GM20000 (cell line): ENCODE data around the gene OR1N2.
"Not testable (repeated sequence)": the region's sequence is repeated elsewhere in the genome, so short reads cannot be mapped to it uniquely, and the experiment has no call there.

Source experiments
- DNase-seq: peaks from one replicate; pipeline ENCODE4 v3.0.0; 2012; ENCODE audit warnings: low spot score
- TF ChIP-seq, protein P1 (sequence below): IDR thresholded peaks from 2 replicates; pipeline ENCODE4 v1.5.1; 2012; ENCODE audit warnings: mild to moderate bottlenecking, control low read depth; ENCODE audit errors: extremely low read depth, missing control alignments

Gene OR1N2

DNA sequence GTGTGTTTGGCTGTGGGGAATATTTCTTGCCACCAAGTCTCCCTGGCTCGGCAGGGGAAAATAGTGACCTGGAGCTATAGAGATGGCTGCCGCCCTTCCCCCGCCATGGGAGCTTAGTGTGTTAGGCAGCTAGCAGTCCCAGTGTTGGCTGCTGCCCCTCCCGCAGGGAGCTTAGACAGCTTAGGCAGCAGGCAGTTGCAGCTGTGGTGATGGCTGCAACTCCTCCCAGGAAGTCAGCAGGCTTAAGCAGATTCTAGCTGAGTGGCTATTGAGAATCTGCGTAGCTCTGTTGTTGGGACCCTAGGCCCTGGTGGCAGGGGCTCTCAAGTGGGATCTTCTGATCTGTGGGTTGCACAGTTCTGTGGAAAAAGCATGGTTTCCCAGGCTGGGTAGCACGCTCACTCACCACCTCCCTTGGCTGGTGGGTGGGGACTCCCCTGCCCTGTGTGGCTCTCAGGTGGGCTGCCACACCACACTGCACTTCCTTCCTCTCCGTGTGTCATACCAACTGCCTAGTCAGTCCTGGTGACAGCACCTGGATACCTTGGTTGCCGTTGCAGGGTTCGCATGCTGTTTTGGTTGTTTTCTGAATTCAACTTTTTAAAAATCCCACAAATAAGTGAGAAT lies 9.3 kb downstream of the OR1N2 start:
- TF ChIP-seq, protein P1, sequence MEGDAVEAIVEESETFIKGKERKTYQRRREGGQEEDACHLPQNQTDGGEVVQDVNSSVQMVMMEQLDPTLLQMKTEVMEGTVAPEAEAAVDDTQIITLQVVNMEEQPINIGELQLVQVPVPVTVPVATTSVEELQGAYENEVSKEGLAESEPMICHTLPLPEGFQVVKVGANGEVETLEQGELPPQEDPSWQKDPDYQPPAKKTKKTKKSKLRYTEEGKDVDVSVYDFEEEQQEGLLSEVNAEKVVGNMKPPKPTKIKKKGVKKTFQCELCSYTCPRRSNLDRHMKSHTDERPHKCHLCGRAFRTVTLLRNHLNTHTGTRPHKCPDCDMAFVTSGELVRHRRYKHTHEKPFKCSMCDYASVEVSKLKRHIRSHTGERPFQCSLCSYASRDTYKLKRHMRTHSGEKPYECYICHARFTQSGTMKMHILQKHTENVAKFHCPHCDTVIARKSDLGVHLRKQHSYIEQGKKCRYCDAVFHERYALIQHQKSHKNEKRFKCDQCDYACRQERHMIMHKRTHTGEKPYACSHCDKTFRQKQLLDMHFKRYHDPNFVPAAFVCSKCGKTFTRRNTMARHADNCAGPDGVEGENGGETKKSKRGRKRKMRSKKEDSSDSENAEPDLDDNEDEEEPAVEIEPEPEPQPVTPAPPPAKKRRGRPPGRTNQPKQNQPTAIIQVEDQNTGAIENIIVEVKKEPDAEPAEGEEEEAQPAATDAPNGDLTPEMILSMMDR: no peak
- no peak for DNase-seq

DNA sequence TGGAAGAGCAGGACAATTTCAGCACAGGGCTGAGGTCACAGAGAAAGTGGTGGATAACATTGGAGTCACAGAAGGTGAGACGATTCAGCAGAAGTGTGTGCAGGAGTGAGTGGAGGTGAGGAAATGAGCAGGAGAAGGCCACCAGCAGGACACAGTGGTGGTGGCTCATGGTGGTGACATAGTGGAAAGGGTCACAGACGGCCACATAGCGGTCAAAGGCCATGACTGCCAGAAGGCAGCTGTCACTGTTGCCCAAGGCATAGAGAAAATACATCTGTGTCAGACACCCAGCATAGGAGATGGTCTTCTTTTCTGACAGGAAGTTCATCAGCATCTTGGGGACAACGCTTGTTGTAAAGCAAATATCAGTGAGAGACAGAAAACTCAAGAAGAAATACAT lies 15.0 kb downstream of the OR1N2 start:
- TF ChIP-seq, protein P1: no peak
- no peak for DNase-seq

DNA sequence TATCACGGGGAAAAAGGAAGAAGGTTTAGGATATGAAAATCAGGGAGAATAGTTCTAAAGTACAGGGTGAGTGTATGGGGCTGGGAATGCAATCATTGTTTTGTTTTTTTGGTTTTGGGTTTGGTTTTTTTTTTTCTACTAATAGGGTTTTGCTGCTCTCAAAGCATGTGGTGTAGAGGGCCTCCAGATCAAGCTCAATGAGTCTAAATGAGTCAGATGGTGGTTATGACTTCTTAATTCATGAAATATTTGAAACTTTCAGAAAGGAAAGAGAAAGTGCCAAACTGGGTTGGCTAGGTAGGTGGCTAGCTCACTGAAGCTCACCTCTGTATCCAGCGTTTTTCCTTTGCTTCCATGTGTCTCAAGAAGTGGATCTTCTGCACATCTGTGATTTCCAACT lies 19.5 kb downstream of the OR1N2 start:
- no peak for DNase-seq
- TF ChIP-seq, protein P1: no peak

DNA sequence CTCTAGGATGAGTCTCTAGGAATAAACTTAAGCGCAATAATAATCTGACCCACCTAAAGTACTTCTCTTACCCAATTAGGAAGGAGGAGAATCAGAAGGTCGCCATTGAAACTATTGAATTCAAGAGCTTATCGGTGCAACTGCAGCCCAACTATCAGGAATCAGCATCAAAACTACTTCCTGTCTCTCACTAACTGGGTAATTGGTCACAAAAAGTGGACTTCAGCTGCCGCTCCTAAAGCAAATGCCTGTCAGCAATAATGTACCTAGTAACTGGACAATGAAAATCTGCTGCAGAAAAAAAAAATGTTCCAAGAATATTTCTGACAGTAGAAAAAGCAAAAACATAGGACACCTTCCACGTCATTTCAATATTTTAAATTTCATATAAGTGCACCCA lies 27.0 kb downstream of the OR1N2 start:
- TF ChIP-seq, protein P1: no peak

DNA sequence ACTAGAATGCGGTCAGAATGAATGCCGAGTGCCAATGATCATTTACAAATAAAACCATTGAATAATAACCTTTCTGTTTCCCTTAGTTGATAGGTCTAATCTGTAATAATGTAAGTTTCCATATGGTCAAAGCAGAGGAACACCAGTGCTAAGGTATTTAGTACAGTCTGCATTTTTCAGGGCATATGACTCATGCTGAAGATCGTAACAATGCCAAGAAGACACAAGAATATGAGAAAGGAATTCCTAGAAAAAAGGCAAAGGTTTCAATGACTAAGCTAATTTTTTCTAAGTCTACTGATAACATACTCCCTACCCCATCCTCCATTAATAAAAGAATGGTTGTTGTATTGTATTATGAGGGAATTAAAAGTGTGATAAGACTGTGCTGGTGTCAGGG lies 27.4 kb downstream of the OR1N2 start:
- TF ChIP-seq, protein P1: no peak
- DNase-seq: no peak

More for the DNA sequence above, 27.0 kb downstream of the OR1N2 start:
- no peak for DNase-seq

DNA sequence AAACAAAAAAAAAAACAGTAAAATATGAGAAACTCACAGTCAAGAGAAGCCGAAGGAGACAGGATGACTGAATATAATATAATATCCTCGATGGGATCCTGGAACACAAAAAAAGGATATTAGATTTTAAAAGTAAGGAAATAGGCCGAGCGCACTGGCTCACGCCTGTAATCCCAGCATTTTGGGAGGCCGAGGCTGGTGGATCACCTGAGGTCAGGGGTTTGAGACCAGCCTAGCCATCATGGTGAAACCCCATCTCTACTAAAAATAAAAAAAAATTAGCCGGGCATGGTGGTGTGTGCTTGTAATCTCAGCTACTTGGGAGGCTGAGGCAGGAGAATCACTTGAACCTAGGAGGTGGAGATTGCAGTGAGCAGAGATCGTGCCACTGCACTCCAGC lies 30.4 kb downstream of the OR1N2 start, which contains the start of gene OR1L8:
TSS of gene OR1L8 (minus strand) at position 101 of the 400 bp plus-strand sequence. CDS start 14,907 bp downstream, outside the sequence.
- not testable (repeated sequence) for DNase-seq
